Measurements from ENCODE around the gene PLIN4. TPM values are rescaled to one million over a fixed set of nuclear protein-coding genes. Genes with fewer than 3 reads are reported as not detected.

PLIN4 gene
- total RNA-seq, 1 experiment from 2014 or later = 2.3 TPM

DNA sequence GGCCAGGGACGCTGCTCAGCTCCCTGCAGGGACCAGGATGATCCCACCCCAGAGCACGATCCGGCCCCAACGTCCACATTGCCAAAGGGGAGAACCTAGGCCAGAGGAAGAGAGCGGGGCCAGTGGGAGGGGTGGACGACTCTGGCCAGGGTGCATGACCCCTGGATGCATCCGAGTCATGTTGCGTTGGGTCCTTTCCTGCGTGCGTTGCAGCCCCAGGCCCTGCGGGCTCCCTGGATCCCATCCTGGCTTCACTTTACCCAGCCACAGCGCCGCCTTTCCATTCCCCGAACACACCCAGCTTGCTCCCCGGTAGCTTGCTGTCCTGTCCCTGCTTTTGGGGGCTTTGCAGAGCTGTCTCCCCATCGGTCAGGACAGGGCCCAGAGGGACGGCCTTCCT is 10.5 kb downstream of the PLIN4 start:
- no peaks in the 10 kb centered on the region; a peak in 1 of 4 replicates for H3K36me3 ChIP-seq (ENCODE audit: control insufficient read depth in 1 of 2, insufficient read depth in 2 of 2, low read length in 2 of 2)
- H3K9me3 ChIP-seq (ENCODE audit: control insufficient read depth in 1 of 2, insufficient read depth in 1 of 2, low read depth in 1 of 2, low read length in 2 of 2) = no peaks in the 10 kb centered on the region
- no peak overlapping the region for H3K9ac ChIP-seq (ENCODE audit: low read length)
- no peak overlapping the region for H3K4me3 ChIP-seq (replicated peaks in 1 of 2; ENCODE audit: low read depth in 1 of 2, low read length in 2 of 2)
- no peaks in the 10 kb centered on the region for H3K27me3 ChIP-seq (ENCODE audit: insufficient read depth, low read length)
- no peaks in the 10 kb centered on the region for H4K20me1 ChIP-seq (ENCODE audit: insufficient read depth)
- H3K27ac ChIP-seq (ENCODE audit: low read depth, low read length) = no peak overlapping the region
- no peak overlapping the region for H3K4me2 ChIP-seq (ENCODE audit: low read length)
- ATAC-seq (no peak), DNase-seq (ENCODE audit: low read depth, low spot score) (no peak)
- POLR2A ChIA-PET = no interaction called here
- H3K9me2 ChIP-seq (ENCODE audit: insufficient read depth) = no peaks in the 10 kb centered on the region
- peaks cover 0 to 11% of the 10 kb centered on the region in 2 experiments; a peak in 2 of 4 replicates for H3K4me1 ChIP-seq (ENCODE audit: control insufficient read depth in 1 of 2, insufficient read depth in 2 of 2, low read length in 2 of 2)
- no TSS peak for BruUV-seq (replicated peaks)
- no peak overlapping the region for H2AFZ ChIP-seq (ENCODE audit: low read depth, low read length, poor library complexity, severe bottlenecking)
- CTCF ChIA-PET = interaction anchor here (2.8 kb wide), 1 partner anchor 15 kb away, joined by 12 read pairs; no protein-coding TSS in a partner anchor
- intact Hi-C loops (cut with micrococcal nuclease) = no loop called here
- no peaks in the 10 kb centered on the region for H3K79me2 ChIP-seq (ENCODE audit: insufficient read depth, low read length)
- RAD21 ChIA-PET (ENCODE audit: low non-redundant PET in 1 of 2, low total read pairs in 2 of 2, uncharacterized antibody in 2 of 2, unreplicated experiment in 2 of 2) = no interaction called here
- TF ChIP-seq ZNF274 (IDR thresholded peaks at IDR 0.05; ENCODE audit: low read depth, low read length) (no peak), SIN3A (IDR thresholded peaks at IDR 0.05; ENCODE audit: low read depth) (no peak), SP1 (IDR thresholded peaks at IDR 0.05; ENCODE audit: low read depth) (no peak), EZH2phosphoT487 (IDR thresholded peaks at IDR 0.05; ENCODE audit: borderline replicate concordance) (no peak), CEBPB (IDR thresholded peaks at IDR 0.05; ENCODE audit: low read depth) (no peak), JUND (IDR thresholded peaks at IDR 0.05) (no peak)
- TF ChIP-seq, protein P1, sequence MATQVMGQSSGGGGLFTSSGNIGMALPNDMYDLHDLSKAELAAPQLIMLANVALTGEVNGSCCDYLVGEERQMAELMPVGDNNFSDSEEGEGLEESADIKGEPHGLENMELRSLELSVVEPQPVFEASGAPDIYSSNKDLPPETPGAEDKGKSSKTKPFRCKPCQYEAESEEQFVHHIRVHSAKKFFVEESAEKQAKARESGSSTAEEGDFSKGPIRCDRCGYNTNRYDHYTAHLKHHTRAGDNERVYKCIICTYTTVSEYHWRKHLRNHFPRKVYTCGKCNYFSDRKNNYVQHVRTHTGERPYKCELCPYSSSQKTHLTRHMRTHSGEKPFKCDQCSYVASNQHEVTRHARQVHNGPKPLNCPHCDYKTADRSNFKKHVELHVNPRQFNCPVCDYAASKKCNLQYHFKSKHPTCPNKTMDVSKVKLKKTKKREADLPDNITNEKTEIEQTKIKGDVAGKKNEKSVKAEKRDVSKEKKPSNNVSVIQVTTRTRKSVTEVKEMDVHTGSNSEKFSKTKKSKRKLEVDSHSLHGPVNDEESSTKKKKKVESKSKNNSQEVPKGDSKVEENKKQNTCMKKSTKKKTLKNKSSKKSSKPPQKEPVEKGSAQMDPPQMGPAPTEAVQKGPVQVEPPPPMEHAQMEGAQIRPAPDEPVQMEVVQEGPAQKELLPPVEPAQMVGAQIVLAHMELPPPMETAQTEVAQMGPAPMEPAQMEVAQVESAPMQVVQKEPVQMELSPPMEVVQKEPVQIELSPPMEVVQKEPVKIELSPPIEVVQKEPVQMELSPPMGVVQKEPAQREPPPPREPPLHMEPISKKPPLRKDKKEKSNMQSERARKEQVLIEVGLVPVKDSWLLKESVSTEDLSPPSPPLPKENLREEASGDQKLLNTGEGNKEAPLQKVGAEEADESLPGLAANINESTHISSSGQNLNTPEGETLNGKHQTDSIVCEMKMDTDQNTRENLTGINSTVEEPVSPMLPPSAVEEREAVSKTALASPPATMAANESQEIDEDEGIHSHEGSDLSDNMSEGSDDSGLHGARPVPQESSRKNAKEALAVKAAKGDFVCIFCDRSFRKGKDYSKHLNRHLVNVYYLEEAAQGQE (IDR thresholded peaks at IDR 0.05; ENCODE audit: low read depth) = no peak
- TF ChIP-seq, protein P2, sequence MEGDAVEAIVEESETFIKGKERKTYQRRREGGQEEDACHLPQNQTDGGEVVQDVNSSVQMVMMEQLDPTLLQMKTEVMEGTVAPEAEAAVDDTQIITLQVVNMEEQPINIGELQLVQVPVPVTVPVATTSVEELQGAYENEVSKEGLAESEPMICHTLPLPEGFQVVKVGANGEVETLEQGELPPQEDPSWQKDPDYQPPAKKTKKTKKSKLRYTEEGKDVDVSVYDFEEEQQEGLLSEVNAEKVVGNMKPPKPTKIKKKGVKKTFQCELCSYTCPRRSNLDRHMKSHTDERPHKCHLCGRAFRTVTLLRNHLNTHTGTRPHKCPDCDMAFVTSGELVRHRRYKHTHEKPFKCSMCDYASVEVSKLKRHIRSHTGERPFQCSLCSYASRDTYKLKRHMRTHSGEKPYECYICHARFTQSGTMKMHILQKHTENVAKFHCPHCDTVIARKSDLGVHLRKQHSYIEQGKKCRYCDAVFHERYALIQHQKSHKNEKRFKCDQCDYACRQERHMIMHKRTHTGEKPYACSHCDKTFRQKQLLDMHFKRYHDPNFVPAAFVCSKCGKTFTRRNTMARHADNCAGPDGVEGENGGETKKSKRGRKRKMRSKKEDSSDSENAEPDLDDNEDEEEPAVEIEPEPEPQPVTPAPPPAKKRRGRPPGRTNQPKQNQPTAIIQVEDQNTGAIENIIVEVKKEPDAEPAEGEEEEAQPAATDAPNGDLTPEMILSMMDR (IDR thresholded peaks at IDR 0.05 in 2 of 3, conservative IDR thresholded peaks at IDR 0.05 in 1 of 3; ENCODE audit: borderline replicate concordance in 1 of 3, insufficient read depth in 1 of 3, low read depth in 2 of 3, low read length in 2 of 3) = no peak
